SKM-1 (cell line): ENCODE measurements around the gene WASF3.
"Not testable (repeated sequence)": the region's sequence is repeated elsewhere in the genome, so short reads cannot be mapped to it uniquely, and the experiment has no call there.

Experiments
- DNase-seq: peaks from one replicate; lab custom pipeline; 2025; ENCODE audit not compliant: unreplicated experiment; lab: John Stamatoyannopoulos, UW

Gene WASF3

GRCh38 chr13:26709461-26709860, 152.0 kb downstream of the WASF3 start:
- DNase-seq = no peak

- no peak for DNase-seq
These were observed 152.7 kb downstream of the WASF3 start for GRCh38 chr13:26710166-26710565.

- DNase-seq = no peak
These were observed 153.7 kb downstream of the WASF3 start for GRCh38 chr13:26711211-26711610.

- DNase-seq = no peak
These were observed 155.9 kb downstream of the WASF3 start for GRCh38 chr13:26713341-26713740.

GRCh38 chr13:26716984-26717383, 159.5 kb downstream of the WASF3 start:
- DNase-seq = no peak

- no peak for DNase-seq
These were observed 160.7 kb downstream of the WASF3 start for GRCh38 chr13:26718146-26718545.

GRCh38 chr13:26718872-26719271, 161.4 kb downstream of the WASF3 start:
- no peak for DNase-seq

- DNase-seq = peak; percentile 24
These were observed 162.0 kb downstream of the WASF3 start for GRCh38 chr13:26719356-26719945.

GRCh38 chr13:26721251-26722121, 164.0 kb downstream of the WASF3 start:
- peak; percentile 71 for DNase-seq

- no peak for DNase-seq
These were observed 164.8 kb downstream of the WASF3 start for GRCh38 chr13:26722321-26722720.

- DNase-seq = not testable (repeated sequence)
These were observed 166.1 kb downstream of the WASF3 start for GRCh38 chr13:26723620-26724019.

- no peak for DNase-seq
These were observed 169.2 kb downstream of the WASF3 start for GRCh38 chr13:26726684-26727083.

- no peak for DNase-seq
These were observed 169.6 kb downstream of the WASF3 start for GRCh38 chr13:26727122-26727521.

GRCh38 chr13:26727633-26728032, 170.2 kb downstream of the WASF3 start:
- DNase-seq = no peak

GRCh38 chr13:26735677-26736076, 178.2 kb downstream of the WASF3 start:
- DNase-seq = no peak
